ENCODE measurements around the gene FAT1.

The FAT1 gene

GRCh38 chr4:186650401-186651180, 73.1 kb downstream of the FAT1 start:
- DNase-seq: no peak

- DNase-seq: no peak
Observed at GRCh38 chr4:186647821-186648220, 75.8 kb downstream of the FAT1 start.

GRCh38 chr4:186644737-186645261, 78.9 kb downstream of the FAT1 start:
- DNase-seq: no peak

GRCh38 chr4:186644311-186644638, 79.4 kb downstream of the FAT1 start:
- DNase-seq: no peak

- no peak for DNase-seq
Observed at GRCh38 chr4:186643501-186644310, 80.0 kb downstream of the FAT1 start.

GRCh38 chr4:186642998-186643397, 80.7 kb downstream of the FAT1 start:
- DNase-seq: no peak

GRCh38 chr4:186642530-186642929, 81.1 kb downstream of the FAT1 start:
- DNase-seq: no peak

- no peak for DNase-seq
Observed at GRCh38 chr4:186634591-186635128, 89.0 kb downstream of the FAT1 start.

- DNase-seq: no peak
Observed at GRCh38 chr4:186633844-186634243, 89.8 kb downstream of the FAT1 start.

- DNase-seq: no peak
Observed at GRCh38 chr4:186630128-186630527, 93.5 kb downstream of the FAT1 start.

GRCh38 chr4:186628058-186628711, 95.5 kb downstream of the FAT1 start:
- DNase-seq: peak in 1 of 2 experiments; percentile 3

- DNase-seq: no peak
Observed at GRCh38 chr4:186627226-186627865, 96.3 kb downstream of the FAT1 start.

- no peak for DNase-seq
Observed at GRCh38 chr4:186624951-186625350, 98.7 kb downstream of the FAT1 start.

GRCh38 chr4:186623546-186623945, 100.1 kb downstream of the FAT1 start:
- DNase-seq: no peak

- no peak for DNase-seq
Observed at GRCh38 chr4:186622788-186623464, 100.7 kb downstream of the FAT1 start.

GRCh38 chr4:186621959-186622553, 101.6 kb downstream of the FAT1 start:
- DNase-seq: no peak

GRCh38 chr4:186619088-186619487, 104.6 kb downstream of the FAT1 start:
- no peak for DNase-seq

- DNase-seq: no peak
Observed at GRCh38 chr4:186617921-186618320, 105.7 kb downstream of the FAT1 start.

GRCh38 chr4:186607490-186607889, 116.2 kb downstream of the FAT1 start:
- no peak for DNase-seq

GRCh38 chr4:186606591-186606992, 117.1 kb downstream of the FAT1 start:
- DNase-seq: no peak

- DNase-seq: no peak
Observed at GRCh38 chr4:186605261-186605865, 118.3 kb downstream of the FAT1 start.
